Testis (tissue), 3 donors: Measurements from ENCODE around the gene KLC3. TPM values are rescaled to one million over a fixed set of nuclear protein-coding genes. Genes with fewer than 3 reads are reported as not detected.
"Not testable (repeated sequence)": the region's sequence is repeated elsewhere in the genome, so short reads cannot be mapped to it uniquely, and the experiment has no call there.

Experiments used
- DNase-seq: peaks from one replicate; pipeline ENCODE4 v3.0.0-alpha.2; 2019
- H3K27ac ChIP-seq, 2 donors: fragments of 200-600 bp; sonication (generic); one replicate each; pipeline ENCODE4 v1.5.1; 2019
- H3K27me3 ChIP-seq: fragments of 200-600 bp; sonication (generic); one replicate; pipeline ENCODE4 v1.5.1; 2019
- H3K36me3 ChIP-seq: fragments of 200-600 bp; sonication (generic); one replicate; pipeline ENCODE4 v1.5.1; 2017; ENCODE audit warnings: low read depth; ENCODE audit errors: missing control alignments
- H3K4me1 ChIP-seq: fragments of 200-600 bp; sonication (generic); one replicate; pipeline ENCODE4 v1.5.1; 2019
- H3K4me3 ChIP-seq, 2 donors: fragments of 200-600 bp; sonication (generic); one replicate each; pipeline ENCODE4 v1.5.1; 2017 to 2019
- H3K9me3 ChIP-seq: fragments of 200-600 bp; sonication (generic); one replicate; pipeline ENCODE4 v1.5.1; 2017
- CTCF ChIP-seq, 3 experiments: fragments of 450-650 bp in 2 of 3; fragments of 200-600 bp in 1 of 3; sonication (generic) in 1 of 3; IDR thresholded peaks; one replicate each; pipeline ENCODE4 v1.5.1; 2016 to 2019; ENCODE audit warnings: antibody characterized with exemption in 3 of 3, mild to moderate bottlenecking in 2 of 3, moderate library complexity in 1 of 3
- POLR2A ChIP-seq: fragments of 450-650 bp; IDR thresholded peaks from one replicate; pipeline ENCODE4 v1.6.1; 2017; ENCODE audit warnings: antibody characterized with exemption, mild to moderate bottlenecking, moderate library complexity
- WGBS, 2 donors: methylation state at CpG; one replicate each; pipeline ENCODE4 v1.1.5; 2018; 5-methylcytosine and 5-hydroxymethylcytosine counted together
- intact Hi-C: fragments of 100-400 bp; cut with DNase I; formaldehyde crosslinking; loops from one replicate; pipeline ENCODE4 v1.15.1; 2023; ENCODE audit warnings: low total_unique reads
- polyA plus RNA-seq: library from polyadenylated mRNA; stranded (reverse); fragments of 350-450 nt; fragmentation: Illumina TruSeq; extraction: RNeasy Lipid Tissue Mini Kit (QIAGEN cat#74804); gene quantifications from one replicate; pipeline ENCODE4 v1.2.3, GENCODE V29; 2014; ENCODE audit warnings: low read depth, low replicate concordance; ENCODE audit not compliant: insufficient read depth
- total RNA-seq, 2 donors: library from RNA; depleted of rRNA; stranded (reverse); fragments of >200 nt; gene quantifications; one replicate each; pipeline ENCODE4 v1.2.3, GENCODE V29; 2016

The KLC3 gene
- total and polyA plus RNA-seq, 3 donors from 2014 or later = 5.9 to 13.7 (median 6.4) TPM

DNA sequence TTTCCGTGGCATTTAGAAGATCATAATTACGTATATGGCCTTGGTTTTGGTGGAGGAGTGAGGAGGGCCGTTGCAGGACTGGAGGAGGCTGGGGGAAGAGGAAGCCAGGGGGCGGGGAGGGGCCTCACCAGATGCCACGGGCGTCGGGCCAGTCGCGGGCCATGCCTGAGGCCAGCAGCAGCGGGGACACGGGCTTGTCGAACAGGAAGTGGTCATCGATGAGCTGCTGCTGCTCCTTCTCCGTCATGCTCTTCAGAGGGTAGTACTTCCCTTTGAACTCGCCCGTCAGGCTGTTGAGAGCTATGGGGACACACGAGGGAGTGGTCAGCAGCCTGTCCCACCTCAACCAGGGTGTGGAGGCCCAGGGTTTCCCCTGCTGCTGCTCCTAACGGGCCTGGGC is 28.9 kb upstream of the KLC3 start:
- intact Hi-C loops = no loop called here
- 28 to 36% methylated on average over 5 to 18 of the region's 18 CpGs for WGBS, 2 donors
- no peaks in the 10 kb centered on the region for H3K9me3 ChIP-seq
- H3K36me3 ChIP-seq = no peaks in the 10 kb centered on the region
- H3K27ac ChIP-seq = no peak overlapping the region
- H3K4me3 ChIP-seq = no peak overlapping the region
- DNase-seq = peak; percentile 45
- no peaks in the 10 kb centered on the region for H3K27me3 ChIP-seq
- TF ChIP-seq POLR2A = no peak
- no peak for TF ChIP-seq CTCF (IDR thresholded peaks at IDR 0.05)
- H3K4me1 ChIP-seq = no peaks in the 10 kb centered on the region

DNA sequence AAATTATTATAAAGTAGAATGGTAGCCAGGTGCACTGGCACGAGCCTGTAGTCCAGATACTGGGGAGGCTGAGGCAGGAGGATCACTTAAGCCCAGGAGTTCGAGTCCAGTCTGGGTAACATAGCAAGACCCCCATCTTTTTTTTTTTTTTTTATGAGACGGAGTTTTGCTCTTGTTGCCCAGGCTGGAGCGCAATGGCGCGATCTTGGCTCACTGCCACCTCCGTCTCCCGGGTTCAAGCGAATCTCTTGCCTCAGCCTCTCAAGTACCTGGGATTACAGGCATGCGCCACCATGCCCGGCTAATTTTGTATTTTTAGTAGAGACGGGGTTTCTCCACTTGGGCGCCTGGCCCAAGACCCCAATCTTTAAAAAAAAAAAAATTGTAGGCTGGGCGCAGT is 28.3 kb upstream of the KLC3 start:
- H3K9me3 ChIP-seq, DNase-seq, H3K27me3 ChIP-seq, H3K36me3 ChIP-seq, H3K4me1 ChIP-seq, intact Hi-C loops, H3K27ac ChIP-seq, H3K4me3 ChIP-seq: not testable (repeated sequence)
- WGBS, 2 donors = 91 to 94% methylated on average over 14 of the region's 14 CpGs

- TF ChIP-seq POLR2A = no peak
- 80% methylated on average over 8 of the region's 8 CpGs for WGBS, 2 donors
- Histone ChIP-seq H3K9me3 (no peaks in the 10 kb centered on the region), H3K27ac (no peak overlapping the region), H3K27me3 (no peaks in the 10 kb centered on the region), H3K36me3 (no peaks in the 10 kb centered on the region), H3K4me3 (no peak overlapping the region), H3K4me1 (no peaks in the 10 kb centered on the region)
- DNase-seq = no peak
- intact Hi-C loops = no loop called here
These were observed 25.8 kb upstream of the KLC3 start for GRCh38 chr19:45314708-45315245.

DNA sequence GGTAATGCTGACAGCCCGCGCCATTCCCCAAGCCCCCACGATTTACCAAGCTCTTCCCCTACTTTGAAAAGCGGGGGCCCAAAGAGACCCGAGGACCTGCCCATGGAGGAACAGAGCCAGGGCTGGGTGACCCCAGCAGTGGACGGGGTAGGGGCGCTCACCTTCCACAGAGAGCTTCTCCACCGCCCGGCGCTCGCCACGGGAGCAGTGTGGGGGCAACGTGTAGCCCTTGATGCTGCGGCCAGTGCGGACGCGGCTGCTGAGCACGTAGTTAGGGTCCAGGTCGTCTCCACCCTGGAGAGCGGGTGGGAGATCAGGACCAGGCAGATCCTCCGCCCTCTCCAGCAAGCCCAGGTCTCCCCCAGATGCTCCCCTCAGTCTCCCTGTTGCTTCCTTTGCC is 25.2 kb upstream of the KLC3 start:
- 69 to 80% methylated on average over 21 of the region's 21 CpGs for WGBS, 2 donors
- Histone ChIP-seq H3K4me1 (no peaks in the 10 kb centered on the region), H3K36me3 (no peaks in the 10 kb centered on the region), H3K9me3 (no peaks in the 10 kb centered on the region), H3K4me3 (no peak overlapping the region), H3K27ac (no peak overlapping the region), H3K27me3 (no peaks in the 10 kb centered on the region)
- intact Hi-C loops = no loop called here
- TF ChIP-seq CTCF (IDR thresholded peaks at IDR 0.05) = no peak
- no peak for TF ChIP-seq POLR2A
- DNase-seq = no peak

DNA sequence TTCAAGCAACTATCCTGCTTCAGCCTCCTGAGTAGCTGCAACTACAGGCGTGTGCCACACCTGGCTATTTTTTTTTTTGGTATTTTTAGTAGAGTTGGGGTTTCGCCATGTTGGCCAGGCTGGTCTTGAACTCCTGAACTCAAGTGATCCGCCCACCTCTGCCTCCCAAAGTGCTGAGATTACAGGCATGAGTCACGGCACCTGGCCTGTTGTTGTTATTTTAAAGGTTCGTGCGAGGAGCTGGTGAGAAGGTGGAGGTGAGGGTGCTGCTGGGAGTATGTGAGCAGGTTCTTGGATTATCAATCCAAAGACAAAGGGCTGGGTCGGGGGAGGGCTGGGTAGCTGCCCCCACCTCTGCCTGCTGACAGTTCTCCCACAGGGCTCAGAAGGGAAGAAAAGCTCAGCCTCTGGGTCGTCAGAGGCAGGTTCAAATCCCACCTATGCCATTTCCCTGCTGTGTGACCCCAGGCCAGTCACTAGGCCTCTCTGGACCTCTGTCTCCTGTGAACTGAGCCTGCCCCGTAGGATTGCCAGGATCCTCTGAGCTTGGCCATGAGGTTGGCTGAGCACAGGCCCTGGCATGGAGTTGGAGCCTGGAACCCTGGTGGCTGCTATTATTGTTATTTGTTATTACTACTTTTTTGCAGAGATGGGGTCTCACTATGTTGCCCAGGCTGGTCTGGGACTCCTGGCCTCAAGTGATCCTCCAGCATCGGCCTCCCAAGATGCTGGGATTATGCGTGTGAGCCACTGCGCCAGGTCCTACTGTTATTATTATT is 19.4 kb upstream of the KLC3 start:
- 70 to 72% methylated on average over 11 to 12 of the region's 12 CpGs for WGBS, 2 donors
- no peaks in the 10 kb centered on the region for H3K27me3 ChIP-seq
- intact Hi-C loops = no loop called here

More for the DNA sequence above, 19.4 kb upstream of the KLC3 start:
- H3K9me3 ChIP-seq = no peaks in the 10 kb centered on the region
- H3K27ac ChIP-seq = no peak overlapping the region
- DNase-seq = no peak
- TF ChIP-seq POLR2A (no peak), CTCF (IDR thresholded peaks at IDR 0.05) (no peak)
- peaks cover 24% of the 10 kb centered on the region for H3K4me1 ChIP-seq
- no peaks in the 10 kb centered on the region for H3K36me3 ChIP-seq
- no peak overlapping the region for H3K4me3 ChIP-seq
